H1 (cell line): ENCODE data around the gene GPR15LG. TPM values are rescaled to one million over a fixed set of nuclear protein-coding genes. Genes with fewer than 3 reads are reported as not detected.

Experiments
- EZH2 ChIP-seq: fragments of 200-600 bp; sonication (generic); IDR thresholded peaks from 2 replicates; pipeline ENCODE4 v1.7.1; 2012; ENCODE audit warnings: low read depth, mild to moderate bottlenecking, moderate library complexity, low read length, inconsistent platforms; ENCODE audit not compliant: severe bottlenecking
- HDAC2 ChIP-seq, 2 experiments: fragments of 300-600 bp in 1 of 2; sonication (generic) in 1 of 2; IDR thresholded peaks; 2 replicates each; pipeline ENCODE4 v1.6.1; 2011 to 2012; ENCODE audit warnings: low read depth in 2 of 2, low read length in 2 of 2, mild to moderate bottlenecking in 2 of 2, moderate library complexity in 2 of 2, borderline replicate concordance in 1 of 2, inconsistent platforms in 1 of 2
- TAF1 ChIP-seq: IDR thresholded peaks from 2 replicates; pipeline ENCODE4 v1.6.1; 2011; ENCODE audit warnings: mild to moderate bottlenecking, low read depth, low read length
- polyA plus RNA-seq, 7 experiments: library from polyadenylated mRNA; depleted of rRNA in 3 of 7; stranded (reverse) in 5 of 7; unstranded in 2 of 7; fragments of >200 nt in 5 of 7; fragments of 200-250 nt in 2 of 7; gene quantifications; 1 replicate in 5 of 7; 2 replicates in 1 of 7; 4 replicates in 1 of 7; pipeline versions ENCODE4 v1.2.1 to v1.2.3, GENCODE V29; 2011 to 2013; ENCODE audit warnings: missing spikeins in 2 of 7, mixed read lengths in 2 of 7
- total RNA-seq: library from RNA; stranded (reverse); fragmentation: NEBNext Ultra II Directional; extraction: Animal tissue kit (Norgen Biotek cat#: 25700); gene quantifications from 2 replicates; pipeline ENCODE4 v1.2.1, GENCODE V29; 2021

The GPR15LG gene
- total and polyA plus RNA-seq, 2 of the 8 experiments (the other 6 are each of a cell fraction or from before 2014, with no cell fraction given) = not detected

DNA sequence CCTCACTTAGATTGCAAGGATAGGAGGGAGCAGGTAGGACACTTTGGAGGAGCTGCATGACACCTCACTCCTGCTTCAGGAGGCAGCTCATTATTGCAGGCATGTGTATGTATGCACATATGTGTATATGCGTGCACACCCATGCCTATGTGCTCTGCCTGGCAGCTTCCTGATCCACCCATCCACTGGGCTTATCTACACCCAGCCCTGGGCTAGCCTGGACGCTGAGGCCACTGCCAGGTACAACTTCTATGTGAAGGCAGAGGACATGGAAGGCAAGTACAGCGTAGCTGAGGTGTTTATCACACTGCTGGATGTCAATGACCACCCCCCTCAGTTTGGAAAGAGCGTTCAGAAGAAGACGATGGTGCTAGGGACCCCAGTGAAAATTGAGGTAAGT is 38.4 kb downstream of the GPR15LG start (continued):
- TF ChIP-seq TAF1 (no peak), HDAC2 (IDR thresholded peaks at IDR 0.05; ENCODE audit: borderline replicate concordance in 1 of 2, low read depth in 2 of 2, low read length in 2 of 2) (no peak), EZH2 (no peak)
